ENCODE results near the gene ENTPD1.
A peak's percentile ranks its signal among the peaks of the same experiment; 100 is the strongest.
"Not testable (repeated sequence)": the region's sequence is repeated elsewhere in the genome, so short reads cannot be mapped to it uniquely, and the experiment has no call there.

ENTPD1 gene

DNA sequence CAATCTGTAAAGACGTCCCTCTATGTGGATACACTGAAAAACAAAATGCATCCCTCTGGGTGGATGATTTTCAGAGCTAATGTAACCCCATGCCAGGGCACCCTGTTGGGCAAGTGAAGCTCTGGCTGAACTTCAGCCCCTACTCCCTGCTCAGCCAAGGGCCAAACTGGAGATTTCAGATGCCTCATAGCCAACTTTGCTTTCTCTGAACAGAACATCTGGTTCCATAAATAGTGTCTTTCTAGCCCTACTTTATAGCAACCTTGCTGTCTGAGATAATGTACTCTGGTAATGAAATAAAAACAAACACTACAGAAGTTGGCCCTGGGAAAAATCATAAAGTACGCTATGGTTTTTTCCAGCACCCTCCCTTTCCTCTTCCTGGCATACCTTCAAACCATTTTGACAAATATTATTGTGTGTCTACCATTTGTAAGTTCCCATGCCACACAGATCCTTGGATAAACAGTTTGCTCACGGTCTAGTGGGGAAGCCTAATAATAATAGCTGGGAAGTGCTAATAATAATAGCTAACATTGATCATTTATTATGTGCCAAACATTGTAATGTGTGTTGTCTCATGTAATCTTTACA lies 3.4 kb downstream of the ENTPD1 start:
- no peak for DNase-seq

DNA sequence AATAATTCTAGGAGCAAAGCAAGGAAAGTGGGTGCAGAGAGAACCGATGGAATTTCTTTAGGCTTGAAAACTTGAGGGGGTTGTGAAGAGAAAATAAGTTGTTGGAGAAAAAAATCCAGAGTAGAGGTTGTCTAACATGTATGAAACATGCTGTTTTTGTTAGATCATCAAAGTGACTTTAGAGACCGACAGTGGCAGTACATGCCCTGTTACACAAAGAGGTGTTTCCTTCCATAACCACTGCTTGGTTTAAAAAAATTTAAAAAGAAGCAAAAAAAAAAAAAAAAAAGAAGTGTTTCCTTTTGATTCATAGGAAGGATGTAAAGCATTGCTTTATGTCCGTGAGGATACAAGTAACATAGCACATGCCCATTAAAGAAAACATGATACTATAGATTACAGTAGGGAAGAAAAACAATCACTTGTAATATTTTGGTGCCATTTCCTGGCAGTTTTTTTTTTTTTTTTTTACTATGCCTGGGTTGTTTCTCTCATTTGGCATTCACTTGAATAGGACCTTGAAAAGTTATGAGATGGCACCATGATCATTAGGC lies 6.1 kb downstream of the ENTPD1 start:
- no peak for DNase-seq

DNA sequence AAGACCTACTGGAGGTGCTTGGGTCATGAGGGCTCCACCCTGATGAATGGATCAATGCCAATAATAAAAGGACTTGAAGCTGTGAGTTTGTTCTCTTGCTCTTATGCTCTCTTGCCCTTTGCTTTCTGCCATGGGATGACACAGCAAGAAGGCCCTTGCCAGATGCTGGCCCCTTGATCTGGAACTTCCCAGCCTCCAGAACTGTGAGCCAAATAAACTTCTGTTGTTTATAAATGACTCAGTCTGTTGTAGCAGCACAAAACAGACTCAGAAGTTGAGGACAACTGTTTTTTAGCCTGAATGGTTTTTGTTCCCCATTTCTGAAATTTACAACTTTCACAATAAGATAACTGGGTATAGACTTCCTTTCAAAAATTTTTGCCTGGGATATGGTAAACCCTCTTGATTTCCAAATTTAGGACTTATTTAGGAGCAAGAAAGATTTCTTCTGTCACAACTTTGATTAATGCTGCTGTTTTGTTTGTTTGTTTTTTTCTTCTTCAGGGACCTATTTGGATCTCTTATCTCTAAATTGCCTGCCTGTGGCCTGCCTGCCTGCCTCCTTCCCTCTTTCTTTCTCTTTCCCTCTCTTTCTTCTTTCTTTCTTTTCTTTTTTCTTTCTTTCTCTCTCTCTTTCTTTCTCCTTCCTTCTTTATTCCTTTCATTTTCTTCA lies 12.1 kb downstream of the ENTPD1 start:
- no peak for DNase-seq

- no peak for DNase-seq
Measured at GRCh38 chr10:95770084-95770720, 14.2 kb downstream of the ENTPD1 start.

DNA sequence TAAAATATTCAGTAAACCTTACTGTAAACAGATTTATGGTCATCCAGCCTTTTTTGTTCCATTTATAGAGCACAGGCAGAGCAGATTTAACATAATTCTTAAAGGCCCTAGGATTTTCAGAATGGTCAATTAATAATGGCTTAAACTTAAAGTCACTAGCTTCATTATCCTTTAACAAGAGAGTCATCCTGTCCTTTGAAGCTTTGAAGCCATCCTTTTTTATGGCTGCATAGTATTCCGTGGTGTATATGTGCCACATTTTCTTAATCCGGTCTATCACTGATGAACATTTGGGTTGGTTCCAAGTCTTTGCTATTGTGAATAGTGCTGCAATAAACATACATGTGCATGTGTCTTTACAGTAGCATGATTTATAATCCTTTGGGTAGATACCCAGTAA lies 17.5 kb downstream of the ENTPD1 start:
- DNase-seq, result not testable (repeated sequence)

DNA sequence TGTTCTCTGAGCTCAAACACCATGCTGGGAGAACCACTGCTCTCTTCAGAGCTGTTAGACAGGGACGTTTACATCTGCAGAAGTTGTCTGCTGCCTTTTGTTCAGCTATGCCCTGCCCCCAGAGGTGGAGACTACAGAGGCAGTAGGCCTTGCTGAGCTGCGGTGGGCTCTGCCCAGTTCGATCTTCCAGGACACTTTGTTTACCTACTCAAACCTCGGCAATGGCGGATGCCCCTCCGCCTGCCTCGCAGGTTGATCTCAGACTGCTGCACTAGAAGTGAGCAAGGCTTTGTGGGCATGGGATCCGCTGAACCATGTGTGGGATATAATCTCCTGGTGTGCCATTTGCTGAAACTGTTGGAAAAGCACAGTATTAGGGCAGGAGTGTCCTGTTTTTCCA lies 21.7 kb downstream of the ENTPD1 start:
- not testable (repeated sequence) for DNase-seq

DNA sequence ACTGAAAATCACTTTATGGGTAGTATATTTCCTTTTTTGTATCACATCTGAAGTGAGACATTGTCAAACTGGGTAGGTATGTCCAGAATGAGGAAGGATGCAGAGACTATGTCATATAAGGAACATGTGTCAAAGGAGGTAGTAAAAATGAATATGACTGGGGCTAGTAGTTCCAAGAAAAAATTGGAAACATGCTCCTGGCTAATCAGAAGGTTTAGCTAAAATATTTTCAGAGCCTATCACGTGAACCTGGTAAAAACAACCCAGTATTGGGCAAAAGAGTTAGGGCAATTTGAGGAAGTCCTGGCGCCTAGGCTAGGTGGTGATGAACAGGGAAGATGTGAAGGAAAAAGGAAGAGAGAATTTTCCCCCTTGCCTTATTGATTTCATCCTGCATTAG lies 26.4 kb downstream of the ENTPD1 start:
- DNase-seq, result no peak

- DNase-seq, result peak; percentile 73
Measured at GRCh38 chr10:95783741-95784140, 27.8 kb downstream of the ENTPD1 start.

- DNase-seq, result no peak
Measured at GRCh38 chr10:95784279-95784913, 28.4 kb downstream of the ENTPD1 start.

- peak; percentile 57 for DNase-seq
Measured at GRCh38 chr10:95785317-95785716, 29.4 kb downstream of the ENTPD1 start.

GRCh38 chr10:95785942-95786669 lies 30.1 kb downstream of the ENTPD1 start:
- peak; percentile 68 for DNase-seq

DNA sequence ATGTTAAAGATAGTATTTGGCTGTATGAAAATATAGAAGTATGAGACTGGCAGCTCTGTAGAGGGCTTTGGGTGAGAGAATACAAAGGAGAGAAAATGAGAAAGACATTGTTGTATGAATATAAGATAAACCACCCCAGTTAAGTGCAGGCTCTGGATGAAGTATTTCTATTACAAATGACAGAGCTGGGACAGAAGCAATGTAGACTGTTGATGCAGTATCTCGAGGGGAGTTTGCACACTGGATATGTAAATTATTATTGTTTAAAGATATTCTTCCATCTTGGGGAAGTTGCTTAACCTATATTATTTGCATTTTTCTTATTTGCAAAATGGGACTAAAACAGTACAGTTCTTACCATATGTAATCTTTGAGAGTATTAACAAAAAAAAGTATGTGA lies 31.5 kb downstream of the ENTPD1 start:
- no peak for DNase-seq

GRCh38 chr10:95788830-95789229 lies 32.9 kb downstream of the ENTPD1 start:
- no peak for DNase-seq

DNA sequence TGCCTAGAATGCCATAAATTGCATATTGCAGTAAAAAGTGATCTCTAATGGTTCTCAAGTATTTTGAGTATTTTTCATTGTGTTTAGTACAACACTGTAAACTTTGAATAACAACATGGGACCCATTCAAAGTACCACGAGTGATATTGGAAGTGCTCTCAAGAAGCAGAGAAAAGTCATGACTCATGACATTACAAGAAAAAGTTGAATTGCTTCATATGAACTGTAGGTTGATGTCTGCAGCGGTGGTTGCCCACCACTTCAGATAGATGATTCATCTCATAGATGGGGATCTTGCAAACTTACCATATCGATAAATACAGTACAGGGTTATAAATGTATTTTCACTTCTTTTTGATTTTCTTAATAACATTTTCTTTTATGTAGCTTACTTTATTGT lies 33.9 kb downstream of the ENTPD1 start:
- peak; percentile 79 for DNase-seq

DNA sequence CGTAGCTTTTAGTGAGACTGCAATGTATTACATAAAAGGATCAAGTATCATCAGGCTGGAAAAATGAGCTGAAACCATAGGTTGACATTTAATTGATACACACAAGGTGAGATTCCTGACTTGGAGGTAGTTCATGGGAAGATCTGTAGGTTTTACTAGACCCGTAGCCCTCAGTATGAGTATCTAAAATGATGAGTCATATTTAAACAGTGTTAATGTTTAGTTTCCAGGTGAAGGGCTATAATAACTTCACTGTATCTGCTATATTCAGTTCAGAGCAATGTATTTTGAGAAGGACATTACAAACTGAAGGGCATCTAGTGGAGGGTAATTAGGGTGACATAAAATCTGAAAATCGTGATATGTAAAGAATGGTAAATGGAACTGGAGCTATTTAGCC lies 35.0 kb downstream of the ENTPD1 start:
- DNase-seq, result peak; percentile 44

DNA sequence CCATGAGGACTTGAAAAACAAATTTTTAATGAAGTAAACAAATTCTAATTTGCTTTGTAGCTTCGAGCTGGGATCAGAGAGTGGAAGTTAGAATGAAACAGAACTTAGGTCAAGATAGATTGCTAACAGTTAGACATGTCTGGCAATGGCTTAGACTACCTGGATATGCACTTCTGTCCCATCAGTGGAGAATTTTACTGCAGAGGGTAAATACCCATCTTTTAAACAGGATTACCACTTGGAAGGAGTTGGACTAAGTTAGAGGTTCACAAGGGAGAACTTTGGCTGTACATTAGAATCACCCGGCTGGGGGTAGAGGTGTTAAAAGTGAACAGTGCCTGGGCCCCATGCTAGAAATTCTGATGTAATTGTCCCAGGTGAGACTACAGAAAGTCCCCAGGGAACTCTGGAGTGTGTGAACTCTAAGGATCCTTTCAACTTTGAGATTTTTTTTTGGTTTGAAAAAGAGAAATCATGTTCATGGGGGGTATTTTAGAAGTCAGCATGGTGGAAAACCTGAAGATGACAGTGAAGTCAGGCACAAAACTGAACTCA lies 35.5 kb downstream of the ENTPD1 start:
- DNase-seq, result no peak

GRCh38 chr10:95792211-95792780 lies 36.3 kb downstream of the ENTPD1 start:
- no peak for DNase-seq

DNA sequence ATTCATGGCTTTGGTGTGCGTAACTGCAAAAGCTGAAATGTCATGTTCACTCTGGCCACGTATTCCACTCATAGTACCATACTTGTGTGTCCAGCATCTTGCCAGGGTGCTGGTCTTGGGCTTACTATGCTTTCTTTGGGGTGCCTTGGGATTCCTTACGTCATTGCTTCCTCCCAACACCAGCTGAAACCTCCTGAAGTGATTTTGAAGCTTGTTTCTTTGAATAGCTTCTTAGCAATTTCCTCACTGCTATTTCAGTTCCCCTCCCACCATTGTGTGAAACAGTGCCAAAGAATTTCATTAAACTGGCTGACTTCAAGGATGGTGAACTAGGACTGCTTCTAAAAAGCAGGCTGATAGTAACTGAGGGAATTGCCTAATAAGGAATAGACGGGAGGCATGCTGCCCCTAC lies 36.9 kb downstream of the ENTPD1 start:
- DNase-seq, result no peak

DNA sequence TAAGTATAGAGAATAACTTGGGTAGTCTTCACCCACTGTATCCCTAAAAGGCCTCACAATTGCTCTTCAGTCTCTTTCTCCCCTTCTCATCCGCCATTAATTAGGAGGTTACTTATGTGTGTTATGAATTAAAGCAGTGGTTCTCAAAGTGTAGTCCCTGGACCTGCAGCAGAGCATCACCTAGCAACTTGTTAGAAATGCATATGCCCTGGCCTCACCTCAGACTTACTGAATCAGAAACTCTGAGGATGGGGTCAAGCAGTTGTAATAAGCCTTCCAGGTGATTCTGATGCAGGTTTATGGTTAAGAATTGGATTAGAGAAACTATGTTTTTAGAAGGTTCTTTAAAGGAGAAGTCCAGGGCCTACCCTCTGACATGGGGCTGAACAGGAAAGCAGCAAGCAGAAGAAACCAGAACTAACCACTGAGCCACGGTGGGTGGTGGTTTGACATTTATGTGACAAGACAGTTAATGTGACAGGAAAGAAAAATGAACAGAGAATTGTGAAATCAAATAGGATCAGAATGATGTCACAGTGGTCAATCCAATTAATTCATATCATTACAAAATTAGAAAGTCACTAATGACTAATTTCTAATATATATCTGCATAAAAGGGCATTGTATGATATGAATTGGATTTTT lies 37.6 kb downstream of the ENTPD1 start:
- peak; percentile 66 for DNase-seq

- no peak for DNase-seq
Measured at GRCh38 chr10:95794195-95794594, 38.2 kb downstream of the ENTPD1 start.

DNA sequence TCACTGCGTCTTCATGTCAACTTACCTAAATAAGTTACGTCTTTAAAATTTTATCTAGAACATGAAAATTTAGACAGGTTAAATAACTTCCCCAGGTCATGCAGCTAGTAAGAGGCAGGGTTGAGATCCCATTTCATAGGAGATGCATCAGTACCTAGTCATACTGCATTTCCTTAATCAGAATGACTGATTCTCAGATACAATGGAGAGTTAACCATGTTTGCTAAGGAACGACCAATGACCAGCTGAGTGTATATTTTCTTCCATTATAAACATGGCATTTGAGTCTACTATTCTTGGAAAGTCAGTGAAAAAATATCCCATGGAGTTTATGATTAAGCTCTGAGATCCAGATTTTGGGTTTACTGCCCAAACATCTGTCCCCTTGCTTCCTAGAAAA lies 39.6 kb downstream of the ENTPD1 start:
- no peak for DNase-seq

- no peak for DNase-seq
Measured at GRCh38 chr10:95796504-95796903, 40.5 kb downstream of the ENTPD1 start.

All from activated CD4-positive, alpha-beta T cell treated with anti-CD3 and anti-CD28 coated beads, Interleukin-10, Interleukin-2, amounts not matched to agents 100 ng/mL and 50 ng/mL, durations not matched to agents 16 hours and 8 hours (primary cell).